GM12864 (cell line): ENCODE measurements around the gene TBC1D22A.
"Not testable (repeated sequence)": the region's sequence is repeated elsewhere in the genome, so short reads cannot be mapped to it uniquely, and the experiment has no call there.

Experiments used
- DNase-seq: peaks from one replicate; pipeline ENCODE4 v3.0.0-alpha.2; 2011; ENCODE audit warnings: low read depth
- H3K4me3 ChIP-seq: 2 replicates; pipeline ENCODE4 v1.5.1; 2011; ENCODE audit warnings: mild to moderate bottlenecking, low read depth, low read length, control low read depth
- CTCF ChIP-seq: IDR thresholded peaks from 2 replicates; pipeline ENCODE4 v1.5.1; 2011; ENCODE audit warnings: low read depth, mild to moderate bottlenecking, moderate library complexity, low read length, control low read depth, inconsistent platforms; ENCODE audit errors: missing control alignments

The TBC1D22A gene

GRCh38 chr22:46812788-46813187 is 50.3 kb downstream of the TBC1D22A start:
- no peak for DNase-seq
- no peak for TF ChIP-seq CTCF

GRCh38 chr22:46813816-46814597 is 51.6 kb downstream of the TBC1D22A start:
- DNase-seq = no peak

More at GRCh38 chr22:46812788-46813187, 50.3 kb downstream of the TBC1D22A start:
- no peak overlapping the region for H3K4me3 ChIP-seq

GRCh38 chr22:46815132-46815531 is 52.7 kb downstream of the TBC1D22A start:
- DNase-seq = no peak
- no peak for TF ChIP-seq CTCF
- H3K4me3 ChIP-seq = no peak overlapping the region

More at GRCh38 chr22:46813816-46814597, 51.6 kb downstream of the TBC1D22A start:
- H3K4me3 ChIP-seq = no peak overlapping the region
- TF ChIP-seq CTCF = no peak

GRCh38 chr22:46815559-46815895 is 53.1 kb downstream of the TBC1D22A start:
- no peak for DNase-seq
- TF ChIP-seq CTCF = no peak
- H3K4me3 ChIP-seq = no peak overlapping the region

- no peak for TF ChIP-seq CTCF
- DNase-seq = no peak
- H3K4me3 ChIP-seq = no peak overlapping the region
Measured at GRCh38 chr22:46815896-46816731, 53.7 kb downstream of the TBC1D22A start.

- H3K4me3 ChIP-seq, DNase-seq: not testable (repeated sequence)
Measured at GRCh38 chr22:46817390-46817789, 54.9 kb downstream of the TBC1D22A start.

GRCh38 chr22:46823248-46823647 is 60.8 kb downstream of the TBC1D22A start:
- no peak for DNase-seq
- H3K4me3 ChIP-seq = no peak overlapping the region
- TF ChIP-seq CTCF = no peak
